ENCODE data around the gene RHO.

GRCh38 chr3:129512595-129512994, 15.8 kb upstream of the RHO start:
- TF ChIP-seq CTCF (IDR thresholded peaks at IDR 0.05): no peak
- no peak for TF ChIP-seq POLR2A (IDR thresholded peaks at IDR 0.05)
